SK-MEL-5 (cell line): ENCODE measurements around the gene PSMD12. TPM values are rescaled to one million over a fixed set of nuclear protein-coding genes. Genes with fewer than 3 reads are reported as not detected.
A peak's percentile ranks its signal among the peaks of the same experiment; 100 is the strongest.

Source experiments
- DNase-seq: peaks from one replicate; pipeline ENCODE4 v3.0.0-alpha.2; 2016; ENCODE audit warnings: low read depth, low spot score
- in situ Hi-C: cut with HindIII; loops from 2 replicates; pipeline ENCODE4 v1.10.0; 2016; ENCODE audit warnings: low sequenced_read_pairs, high pct_unique_total_duplicates, low pct_unique_long_range_greater_than_20kb
- small RNA-seq, 2 experiments: library from RNA; depleted of rRNA; stranded (forward); fragments of <200 nt; gene quantifications; one replicate each; pipeline ENCODE3, GENCODE V24; 2014
- total RNA-seq: library from RNA; depleted of rRNA; stranded (reverse); fragments of >200 nt; shearing (Covaris generic); gene quantifications from 2 replicates; pipeline ENCODE4 v1.2.3, GENCODE V29; 2014; rRNA removed

The PSMD12 gene
- total RNA-seq, 1 experiment from 2014 or later: 36.4 TPM

GRCh38 chr17:67293251-67294203, 72.8 kb downstream of the PSMD12 start:
- peak; percentile 86 for DNase-seq
- in situ Hi-C loops: no loop called here

- in situ Hi-C loops: no loop called here
Observed at GRCh38 chr17:67290711-67291291, 75.6 kb downstream of the PSMD12 start.

GRCh38 chr17:67290244-67290643, 76.1 kb downstream of the PSMD12 start:
- in situ Hi-C loops: no loop called here

More at GRCh38 chr17:67290711-67291291, 75.6 kb downstream of the PSMD12 start:
- DNase-seq: no peak

GRCh38 chr17:67289181-67289876, 77.0 kb downstream of the PSMD12 start:
- DNase-seq: peak; percentile 58
- in situ Hi-C loops: no loop called here

More at GRCh38 chr17:67290244-67290643, 76.1 kb downstream of the PSMD12 start:
- no peak for DNase-seq

Small RNA genes within 50 kb of the gene (small RNA-seq; reads per million reads assigned to genes)
- gene RF00019: 0 reads per million in 2 experiments

Other genes with a start within 250 kb of the PSMD12 start
- 45.7 and 48.5 TPM in 2 replicates for gene HELZ, start 121.4 kb downstream of the PSMD12 start, total RNA-seq
- 18.2 and 22.3 TPM in 2 replicates for gene PITPNC1, start 10.7 kb upstream of the PSMD12 start, total RNA-seq